ENCODE results near the gene SH3RF1.

The SH3RF1 gene

DNA sequence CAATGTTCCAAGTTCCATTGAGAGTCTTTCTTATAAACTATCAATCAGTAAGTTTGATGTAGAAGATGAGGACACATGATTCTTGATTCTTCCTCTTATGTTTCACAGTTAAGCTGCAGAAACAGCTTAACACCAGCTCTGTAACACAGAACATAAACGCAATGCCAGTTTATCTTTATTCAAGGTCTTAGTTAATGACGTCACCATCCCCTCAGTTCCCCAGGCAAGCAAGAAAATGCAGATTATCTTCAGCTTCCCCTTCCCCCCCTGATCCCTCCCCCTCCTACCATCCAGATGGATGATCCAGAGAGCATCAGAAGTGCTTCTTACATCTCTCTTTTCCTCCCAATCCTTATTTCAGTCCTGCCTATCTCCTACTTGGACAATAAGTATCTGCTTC, 4.4 kb upstream of the SH3RF1 start:
- DNase-seq (ENCODE audit: low spot score), result no peak

DNA sequence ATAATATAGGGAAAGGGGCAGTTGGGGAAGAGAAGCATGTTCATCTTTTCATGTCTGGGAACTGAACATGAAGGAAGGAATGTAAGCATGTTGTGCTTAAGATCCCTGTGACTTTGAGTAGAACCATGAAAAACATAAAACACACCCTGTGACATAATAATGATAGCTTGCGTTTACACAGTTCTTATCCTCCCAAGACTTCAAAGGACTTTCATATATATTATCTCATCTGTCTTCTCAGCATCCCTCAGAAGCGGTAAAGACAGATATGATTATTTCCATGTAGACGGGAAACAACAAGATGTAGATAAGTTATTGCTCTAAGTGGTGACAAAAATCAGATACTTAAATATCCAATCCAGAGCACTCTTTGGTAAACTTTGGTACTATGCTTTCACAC, 3.3 kb upstream of the SH3RF1 start:
- no peak for DNase-seq (ENCODE audit: low spot score)

DNA sequence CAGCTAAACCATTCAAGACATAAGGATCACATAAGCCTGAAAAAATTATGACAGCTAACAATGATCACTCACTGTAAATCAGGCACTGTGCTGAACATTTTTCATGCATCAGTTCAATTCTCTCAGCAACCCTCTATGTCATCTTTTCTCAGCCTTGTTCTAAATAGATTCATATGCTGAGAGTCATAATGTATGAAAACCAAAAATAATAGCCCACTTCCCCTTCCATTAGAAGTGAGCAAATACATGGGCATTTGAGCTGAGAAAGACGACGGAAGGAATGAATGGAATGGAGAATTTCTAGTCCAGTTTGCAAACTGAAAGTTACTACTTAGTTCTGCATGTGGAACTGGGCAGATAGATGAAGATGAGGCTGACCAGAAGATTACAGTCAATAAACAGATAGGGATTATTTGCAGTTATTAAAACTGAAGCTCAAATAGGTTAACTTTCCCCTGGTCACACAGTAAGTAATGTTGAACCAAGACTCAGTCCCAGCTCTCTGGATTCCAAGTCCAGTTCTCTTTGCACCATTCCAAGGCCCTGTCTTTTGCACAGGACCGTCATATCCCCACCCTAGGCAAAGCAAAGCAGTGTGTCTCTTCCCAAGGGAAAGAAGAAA, 1.6 kb upstream of the SH3RF1 start:
- no peak for DNase-seq (ENCODE audit: low spot score)

DNA sequence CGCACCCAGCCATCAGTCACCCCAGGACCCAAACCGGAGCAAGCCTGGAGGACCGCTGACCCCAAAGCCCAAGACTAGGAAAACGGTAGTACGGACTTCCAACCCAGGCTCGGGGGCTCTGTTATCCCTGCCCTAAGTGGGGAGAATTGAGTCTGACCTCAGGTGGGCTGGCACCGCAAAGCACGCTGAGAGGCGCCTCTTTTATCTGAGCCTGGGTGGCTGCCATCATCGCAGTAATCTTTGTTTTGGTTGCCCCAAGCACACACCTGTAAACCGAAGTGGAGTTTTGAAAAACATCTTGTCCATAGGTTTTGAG, 894 bp upstream of the SH3RF1 start:
- no peak for DNase-seq (ENCODE audit: low spot score)

DNA sequence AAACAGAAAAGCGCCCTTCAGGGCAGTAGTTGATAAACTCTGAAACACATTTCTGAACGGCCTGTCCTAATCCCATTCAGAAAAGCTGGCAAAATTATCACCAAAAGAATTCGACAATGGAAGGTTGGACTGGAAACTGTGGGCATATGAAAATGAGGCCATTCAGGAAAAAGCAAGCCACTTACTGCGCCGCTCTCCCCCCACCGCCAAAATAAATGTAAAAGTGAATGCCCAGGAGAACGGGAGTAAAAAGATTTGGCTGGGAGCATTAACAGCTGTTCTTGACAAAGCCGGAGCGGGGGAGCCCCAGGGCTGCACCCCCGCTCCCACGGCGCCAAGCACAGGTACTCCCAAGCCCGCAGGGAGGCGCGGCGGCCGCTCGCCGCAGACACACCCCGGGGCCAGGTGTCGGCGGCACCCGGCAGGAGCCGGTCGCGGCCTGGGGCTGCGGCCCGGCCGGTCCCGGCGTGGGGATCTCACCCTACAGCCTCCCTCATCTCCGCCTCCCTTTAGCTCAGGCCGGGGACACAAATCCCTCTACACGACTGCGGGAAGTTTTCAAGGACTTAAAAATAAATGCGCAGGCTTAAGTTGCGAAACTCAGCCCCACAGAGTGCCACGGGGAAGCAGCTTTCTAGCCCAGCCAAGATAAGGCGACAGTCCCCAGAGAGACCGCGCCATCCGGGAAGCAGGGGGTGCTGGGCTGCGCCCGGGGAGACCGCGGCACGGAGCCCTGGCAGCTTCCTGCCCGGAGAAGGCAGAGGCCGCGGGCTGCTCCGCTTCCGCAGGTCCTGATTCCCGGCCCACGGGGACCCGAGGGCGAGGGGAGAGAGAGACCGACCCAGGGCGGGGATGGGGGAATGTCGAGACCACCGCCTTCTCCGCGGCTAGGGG, 593 bp downstream of the SH3RF1 start:
- DNase-seq (ENCODE audit: low spot score), result no peak

DNA sequence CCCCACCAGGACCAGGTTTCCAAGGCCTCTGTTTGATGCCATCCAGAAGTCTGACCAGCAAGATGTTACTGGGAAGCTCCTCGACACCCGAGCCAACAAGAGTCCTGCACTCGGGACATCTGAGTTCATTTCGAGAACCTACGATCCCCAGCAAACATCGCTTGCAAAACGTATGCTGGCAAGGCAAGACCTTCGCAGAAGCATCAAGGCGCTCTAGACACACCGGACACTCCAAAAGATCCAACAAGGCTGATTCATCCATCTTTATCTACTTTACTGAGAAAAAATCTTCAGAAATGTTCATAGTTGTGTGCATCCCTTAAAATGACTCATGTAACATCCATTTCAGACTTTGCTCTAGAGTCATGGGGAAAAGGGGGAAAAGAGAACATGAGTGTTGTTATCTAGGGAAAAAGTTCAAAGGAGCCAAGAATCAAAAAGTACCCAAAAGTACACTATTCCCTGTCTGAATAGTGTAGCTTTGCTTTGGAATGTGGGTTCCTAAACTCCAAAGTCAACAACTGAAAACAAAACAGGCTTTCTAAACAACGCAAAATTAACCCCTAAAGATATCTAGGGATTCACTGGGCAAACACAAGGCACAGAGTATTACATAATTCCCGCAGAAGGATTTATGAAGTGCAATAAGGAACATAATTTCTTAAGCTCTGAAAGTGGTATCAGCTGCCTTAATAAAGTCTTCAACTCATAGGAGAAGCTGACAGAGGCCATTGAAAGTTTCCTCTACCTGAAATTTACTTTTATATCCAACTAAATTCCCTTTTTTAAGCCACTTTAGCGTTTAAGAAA, 1.6 kb downstream of the SH3RF1 start:
- no peak for DNase-seq (ENCODE audit: low spot score)

DNA sequence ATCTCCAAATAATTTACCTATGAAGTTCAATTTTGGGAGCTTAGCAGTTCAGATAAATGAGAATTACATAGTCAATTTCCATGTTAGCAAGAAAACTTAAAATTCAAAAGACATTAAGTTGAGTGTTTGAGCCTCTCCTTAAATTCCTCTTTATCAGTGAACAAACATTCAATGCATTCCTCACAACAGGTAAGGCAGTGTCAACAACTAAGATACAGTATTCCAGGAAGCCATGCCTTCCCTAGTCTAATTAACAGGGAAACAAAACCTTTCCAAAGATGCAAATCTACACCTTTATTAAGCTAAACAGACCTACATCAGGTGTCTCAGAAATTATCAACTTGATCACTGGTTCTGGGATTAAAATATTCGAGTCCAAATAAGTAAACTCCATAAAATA, 3.7 kb downstream of the SH3RF1 start:
- DNase-seq (ENCODE audit: low spot score), result no peak

DNA sequence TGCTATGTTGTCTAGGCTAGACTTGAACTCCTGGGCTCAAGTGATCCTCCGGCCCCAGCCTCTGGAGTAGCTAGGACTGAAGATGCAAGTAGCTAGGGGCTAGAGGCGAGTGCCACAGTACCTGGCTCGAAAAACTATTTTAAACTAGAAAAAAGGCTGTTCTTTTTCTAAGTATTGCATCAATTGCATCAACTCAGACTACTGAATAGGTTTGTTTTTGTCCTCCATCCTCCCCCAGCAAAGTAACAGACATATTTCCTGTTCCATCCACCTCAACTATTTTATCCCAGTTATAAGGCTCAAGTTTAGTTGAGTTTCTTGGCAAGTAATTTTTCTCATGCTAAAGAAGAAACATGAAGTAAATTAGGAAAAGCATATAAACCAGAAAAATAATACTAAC, 4.1 kb downstream of the SH3RF1 start:
- no peak for DNase-seq (ENCODE audit: low spot score)

DNA sequence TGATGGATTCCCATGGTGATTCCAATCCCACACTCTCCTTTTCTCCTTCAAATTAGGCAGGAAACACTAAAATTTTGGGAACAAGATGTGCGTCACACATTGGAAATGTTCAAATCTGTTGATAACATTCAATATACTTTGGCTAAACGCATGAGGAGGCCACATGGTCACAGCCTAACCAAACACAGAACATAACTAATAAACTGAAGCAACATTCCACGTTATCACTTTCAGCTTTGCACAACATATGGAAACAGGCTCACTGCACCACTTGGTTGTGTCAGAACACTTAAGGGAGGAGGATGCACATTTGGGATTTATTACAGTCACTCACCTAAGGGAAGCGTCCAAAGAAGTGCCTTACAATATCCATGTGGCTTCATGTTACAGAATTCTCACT, 4.7 kb downstream of the SH3RF1 start:
- DNase-seq (ENCODE audit: low spot score), result no peak

DNA sequence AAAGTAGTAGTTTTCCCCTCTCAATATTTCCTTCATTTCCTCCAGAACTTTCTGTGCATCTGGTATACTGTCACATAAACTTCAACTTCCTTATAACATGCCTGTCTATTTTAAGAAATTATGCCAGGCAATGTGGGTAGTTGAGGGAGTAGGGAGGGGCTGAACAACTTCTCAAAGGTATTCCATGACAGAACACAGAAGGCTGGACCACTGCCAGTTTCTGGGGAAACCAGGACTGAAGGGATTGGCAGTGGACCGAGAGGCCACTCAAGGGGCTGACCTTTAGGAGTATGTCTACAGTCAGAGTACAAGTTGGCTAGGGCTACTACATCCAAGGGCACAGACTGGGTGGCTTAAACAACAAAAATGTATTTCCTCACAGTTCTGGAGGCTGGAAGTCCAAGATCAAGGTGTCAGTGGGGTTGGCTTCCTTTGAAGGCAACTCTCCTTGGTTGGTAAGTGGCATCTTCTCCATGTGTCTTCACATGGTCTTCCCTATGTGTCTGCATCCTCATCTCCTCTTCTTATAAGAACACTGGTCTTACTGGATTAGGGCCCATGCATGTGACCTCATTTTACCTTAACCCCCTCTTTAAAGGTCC, 6.9 kb downstream of the SH3RF1 start:
- no peak for DNase-seq (ENCODE audit: low spot score)

DNA sequence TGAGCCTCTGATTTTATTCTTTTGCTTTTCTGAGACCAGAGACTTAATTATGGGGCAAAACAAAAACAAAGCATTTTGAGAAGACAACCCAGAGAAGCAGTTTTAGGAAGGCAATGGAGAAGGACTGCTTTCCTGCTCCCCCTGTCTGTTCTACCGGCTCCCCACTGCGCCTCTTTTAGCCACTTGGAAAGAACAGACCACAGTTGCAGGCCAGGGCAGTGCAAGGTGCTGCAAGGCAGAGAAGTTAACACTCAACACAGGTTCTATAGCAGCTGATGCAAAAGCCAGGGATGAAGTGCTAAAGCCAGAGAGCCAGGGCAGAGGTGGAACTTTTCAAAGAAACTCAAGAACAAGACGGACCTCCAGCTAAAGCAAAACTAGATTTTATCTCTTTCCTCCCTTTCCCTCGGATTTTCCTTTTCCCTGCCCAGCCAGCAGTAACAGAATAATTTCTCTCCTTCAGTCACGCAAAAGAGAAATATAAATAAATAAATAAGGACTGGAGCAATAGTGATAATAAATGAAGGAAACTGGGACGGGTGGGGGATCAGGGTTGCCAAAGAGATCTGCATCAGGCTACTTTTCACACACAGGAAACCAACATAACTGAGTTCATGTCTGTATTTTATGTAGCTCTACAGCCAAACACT, 10.4 kb downstream of the SH3RF1 start:
- DNase-seq (ENCODE audit: low spot score), result no peak

DNA sequence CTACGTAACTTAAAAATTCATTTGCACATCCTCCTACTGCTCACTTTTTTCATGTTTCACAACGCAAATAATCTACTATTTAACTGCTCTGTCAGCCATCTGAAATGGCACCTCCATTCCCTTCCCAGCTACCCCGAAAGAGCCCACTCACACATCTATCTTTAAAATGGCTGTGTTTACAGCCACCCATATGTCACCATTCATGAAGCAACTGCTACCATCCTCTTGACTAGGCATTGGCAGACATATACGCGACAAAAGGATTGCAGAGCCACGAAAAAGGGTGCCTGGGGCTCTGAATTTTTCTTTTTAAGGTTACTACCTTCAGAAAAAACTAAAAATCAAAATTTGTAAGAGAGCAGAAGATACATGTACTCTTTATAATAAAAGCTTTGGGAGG, 11.5 kb downstream of the SH3RF1 start:
- DNase-seq (ENCODE audit: low spot score), result no peak

DNA sequence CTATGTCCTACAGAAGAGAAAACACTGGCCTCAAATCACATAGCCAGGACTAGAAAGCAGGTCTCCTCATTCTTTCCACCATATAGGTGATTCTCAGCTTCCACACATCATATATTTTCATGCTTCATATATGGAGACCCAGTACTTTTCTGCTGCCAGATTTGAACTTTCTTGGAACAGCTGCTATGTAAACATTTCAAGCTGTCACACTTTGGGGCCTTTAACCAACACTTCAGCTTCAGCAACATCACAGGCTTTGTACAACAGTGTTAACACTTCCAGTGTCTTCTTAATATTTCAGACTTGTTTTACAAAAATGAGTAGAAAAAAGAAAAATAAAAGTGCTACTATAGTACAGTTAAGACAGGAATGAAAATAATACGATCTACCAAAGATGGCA, 12.6 kb downstream of the SH3RF1 start:
- DNase-seq (ENCODE audit: low spot score), result no peak

DNA sequence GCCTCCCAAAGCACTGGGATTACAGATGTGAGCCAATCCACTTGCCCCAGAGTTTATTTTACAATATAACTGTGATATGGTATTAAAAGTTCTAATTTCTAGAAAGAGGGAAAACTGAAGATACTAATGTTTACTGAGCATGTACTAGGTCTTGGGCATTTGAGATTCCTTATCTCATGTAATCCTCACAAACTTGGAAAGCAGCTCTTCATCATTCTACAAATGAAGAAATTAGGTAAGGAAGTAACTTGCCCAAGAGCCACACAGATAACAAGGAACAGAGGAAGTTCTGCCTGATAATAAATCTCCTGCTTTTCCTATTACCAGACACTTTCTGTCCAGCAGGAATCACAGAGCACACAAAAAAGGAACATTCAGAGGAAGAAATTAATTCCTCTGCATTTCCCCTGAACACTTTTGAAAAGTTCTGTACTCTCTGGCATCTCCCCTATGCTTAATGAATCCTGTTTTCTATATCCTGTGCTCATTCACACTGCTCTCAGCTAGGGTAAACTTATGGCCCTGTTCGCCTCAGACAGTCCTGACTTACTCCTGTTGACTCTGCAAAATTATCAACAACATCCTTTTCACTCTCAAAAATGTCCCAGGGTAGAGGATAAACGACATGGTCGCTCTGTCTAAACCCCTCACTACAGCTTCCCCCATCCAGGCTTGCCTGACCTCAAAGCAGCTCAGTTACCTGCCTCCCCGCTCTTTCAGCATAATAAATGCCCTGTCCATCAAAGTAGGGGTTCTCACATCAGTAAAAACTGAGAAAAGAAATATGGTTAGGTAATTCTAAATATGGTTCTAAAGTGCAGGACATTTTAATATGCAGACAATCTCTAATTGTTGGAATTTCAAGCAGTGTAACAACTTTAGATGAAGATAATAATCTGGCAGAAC, 13.6 kb downstream of the SH3RF1 start:
- no peak for DNase-seq (ENCODE audit: low spot score)

DNA sequence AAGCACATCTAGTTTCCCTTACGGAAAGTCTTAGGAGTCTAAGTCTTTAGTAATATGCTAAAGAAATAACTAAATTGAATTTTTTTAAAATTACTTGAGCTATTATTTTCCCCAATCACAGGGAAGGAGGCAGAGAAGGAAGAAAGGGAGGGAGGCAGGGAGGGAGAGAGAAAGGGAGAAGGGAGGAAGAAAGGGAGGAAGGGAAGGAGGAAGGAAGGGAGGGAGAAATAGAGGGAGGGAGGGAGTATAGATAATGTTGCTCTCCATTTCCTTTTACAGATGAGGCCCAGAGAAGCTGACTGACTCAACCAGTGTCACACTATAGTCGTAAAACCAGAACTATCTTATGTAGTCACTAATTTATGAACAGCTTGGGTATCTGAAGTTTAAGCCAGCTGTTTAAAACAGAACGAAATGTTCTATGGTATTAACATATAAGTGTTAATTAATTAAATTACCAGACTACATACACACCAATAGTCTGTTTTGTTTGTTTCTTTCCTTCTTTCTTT, 14.6 kb downstream of the SH3RF1 start:
- DNase-seq (ENCODE audit: low spot score), result no peak

DNA sequence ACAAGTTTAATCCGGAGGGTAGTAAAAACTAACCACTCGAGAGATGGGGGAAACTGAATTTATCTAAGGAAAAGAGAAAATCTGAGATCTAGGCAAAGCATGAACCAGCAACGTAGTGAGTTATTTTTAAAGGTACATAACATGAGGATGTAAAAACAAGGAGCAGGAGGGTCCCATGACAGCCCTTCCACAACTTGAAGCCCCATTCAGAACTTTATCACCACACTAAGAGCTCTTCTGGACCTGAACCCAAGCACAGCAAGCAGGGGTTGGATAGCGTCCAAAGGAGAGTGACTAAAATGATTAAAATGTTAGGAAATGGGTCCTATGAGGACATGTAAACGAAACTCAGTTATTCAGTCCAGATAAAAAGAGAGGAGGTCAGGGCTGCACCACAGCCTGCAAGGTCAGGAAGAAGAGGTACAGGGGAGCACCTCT, 16.2 kb downstream of the SH3RF1 start:
- DNase-seq (ENCODE audit: low spot score), result no peak

DNA sequence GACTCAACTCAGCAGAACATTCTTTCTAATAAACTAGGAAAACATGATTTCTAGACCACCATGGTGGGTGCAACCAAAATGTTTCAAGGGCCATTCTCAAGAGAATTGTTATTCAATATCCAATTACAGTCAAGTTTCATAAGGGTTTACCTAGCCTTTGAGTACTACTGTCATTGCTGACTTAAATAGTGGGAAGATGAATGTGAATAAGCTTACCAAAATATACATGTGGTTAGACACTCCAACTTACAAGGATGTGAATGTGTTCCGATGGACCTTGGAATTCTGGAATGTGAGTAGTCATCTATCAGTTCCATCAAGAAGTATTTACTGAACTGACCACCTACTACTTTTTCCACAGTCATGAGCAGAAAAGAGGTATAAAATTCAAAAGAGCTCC, 16.9 kb downstream of the SH3RF1 start:
- DNase-seq (ENCODE audit: low spot score), result no peak

DNA sequence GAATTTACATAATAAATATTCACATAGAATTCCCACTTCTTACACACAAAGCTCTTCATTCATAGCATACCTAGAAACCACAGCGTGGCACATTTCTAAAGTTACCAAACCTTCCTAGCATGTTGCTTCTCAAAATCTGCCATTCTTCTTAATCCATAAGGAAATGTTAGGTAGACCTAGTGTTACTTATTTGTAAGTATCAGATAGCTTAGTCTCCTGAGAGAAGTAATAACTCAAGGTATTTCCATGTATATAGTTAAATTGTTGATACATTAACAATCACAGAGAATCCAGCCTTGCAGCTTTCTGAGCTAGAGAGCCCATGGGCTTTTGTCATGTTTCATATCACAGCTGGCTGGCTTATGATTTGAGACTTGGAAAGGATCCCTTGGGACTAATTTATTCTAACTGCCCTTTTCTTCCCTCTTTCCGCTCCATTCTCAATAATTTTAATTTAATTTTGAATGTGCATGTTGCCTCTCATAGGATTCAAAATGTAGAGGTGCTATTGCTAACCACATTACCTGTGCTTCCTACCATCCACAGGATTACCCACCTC, 17.6 kb downstream of the SH3RF1 start:
- no peak for DNase-seq (ENCODE audit: low spot score)

DNA sequence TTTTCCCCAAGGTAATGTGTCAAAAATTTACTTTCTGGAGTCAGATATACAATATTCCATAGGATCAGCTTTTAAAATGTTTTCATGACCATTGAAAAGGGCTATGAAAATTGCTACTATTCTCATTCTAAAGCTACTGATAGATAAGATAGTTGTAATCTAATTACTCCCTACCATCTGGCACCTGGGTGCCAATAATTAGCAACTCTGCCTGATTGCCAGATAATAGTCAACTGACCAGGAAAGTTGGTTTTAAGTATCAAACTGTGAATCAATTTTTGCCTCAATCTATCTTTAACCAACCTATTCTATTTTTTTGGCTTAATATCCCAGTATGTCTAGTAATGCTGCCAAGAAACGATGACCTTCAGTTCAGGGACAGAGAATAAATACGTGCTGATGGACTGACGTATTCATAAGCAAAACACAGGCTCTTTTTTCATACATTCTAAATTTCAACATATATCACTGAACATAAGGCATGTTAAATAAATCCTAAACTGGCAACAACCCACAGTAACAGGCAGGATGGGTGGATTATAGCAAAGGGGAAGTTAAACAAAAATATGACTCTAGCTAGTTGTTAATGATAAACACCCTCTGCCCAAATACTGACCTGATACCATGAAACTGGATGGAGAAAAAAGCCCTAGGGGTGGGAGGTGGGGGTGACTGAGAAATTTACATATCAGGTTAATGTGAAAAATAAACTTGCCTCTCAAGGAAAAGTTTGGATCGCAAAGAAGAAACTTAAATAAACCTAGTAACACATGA, 18.2 kb downstream of the SH3RF1 start:
- DNase-seq (ENCODE audit: low spot score), result no peak

All from Ammon's horn (tissue), 1 donor.